ENCODE results near the gene HCN3.
A peak's percentile ranks its signal among the peaks of the same experiment; 100 is the strongest.

Gene HCN3

GRCh38 chr1:155254228-155254713, 23.0 kb upstream of the HCN3 start (continued):
- TF ChIP-seq REST (tag by site-specific recombination; IDR thresholded peaks at IDR 0.05) = no peak
- no peak for TF ChIP-seq ZNF416 (tag by site-specific recombination; IDR thresholded peaks at IDR 0.05)
- TF ChIP-seq ZBTB17 (tag by site-specific recombination; IDR thresholded peaks at IDR 0.05) = peak; percentile 7; the same call in 1 of the 2 replicates
- peak; percentile 87 for TF ChIP-seq KLF1 (tag by site-specific recombination; IDR thresholded peaks at IDR 0.05)
- no peak for TF ChIP-seq ZBTB48 (tag by site-specific recombination; IDR thresholded peaks at IDR 0.05)
- TF ChIP-seq ZNF266 (tag by site-specific recombination; IDR thresholded peaks at IDR 0.05; ENCODE audit: low read depth) = no peak
- TF ChIP-seq YY1 (tag by site-specific recombination; IDR thresholded peaks at IDR 0.05) = no peak
- no peak for TF ChIP-seq ZSCAN4 (tag by site-specific recombination; IDR thresholded peaks at IDR 0.05)

- Histone ChIP-seq H3K4me1 (ENCODE audit: control insufficient read depth, insufficient read depth, low read length) (no peaks in the 10 kb centered on the region), H3K9me3 (ENCODE audit: control insufficient read depth, insufficient read depth, low read depth, low read length) (no peaks in the 10 kb centered on the region), H3K27ac (ENCODE audit: extremely low read depth, low read depth, low read length) (peak overlapping the region; percentile 72; the same call in 1 of the 2 replicates), H3K4me3 (ENCODE audit: low read depth, low read length) (peak overlapping the region; percentile 73), H3K36me3 (ENCODE audit: control insufficient read depth in 2 of 2, insufficient read depth in 1 of 2, low read length in 2 of 2) (peaks cover 2 to 57% of the 10 kb centered on the region in 2 experiments; a peak in 2 of 3 replicates)
- POLR2A ChIA-PET = interaction anchor here (0.8 to 3.7 kb wide), 6 partner anchors 11 to 69 kb away, joined by 3 to 28 read pairs (median 6); partner anchors contain the start of genes CLK2 and FDPS
- CTCF ChIA-PET = interaction anchor here (0.6 to 0.7 kb wide), 3 partner anchors 12 to 316 kb away, joined by 3 to 4 read pairs (median 3); no protein-coding TSS in a partner anchor
- TF ChIP-seq PRDM10 (tag by site-specific recombination; IDR thresholded peaks at IDR 0.05) = peak; percentile 37
- TF ChIP-seq PATZ1 (tag by site-specific recombination; IDR thresholded peaks at IDR 0.05) = peak; percentile 56
- TF ChIP-seq TRIM28 (IDR thresholded peaks at IDR 0.05; ENCODE audit: borderline replicate concordance, low read length) = no peak
- no peak for TF ChIP-seq ZNF121 (tag by site-specific recombination; IDR thresholded peaks at IDR 0.05)
- no peak for TF ChIP-seq FEZF1 (tag by site-specific recombination; IDR thresholded peaks at IDR 0.05)
- TF ChIP-seq ZNF555 (tag by site-specific recombination; conservative IDR thresholded peaks at IDR 0.05) = no peak
- TF ChIP-seq ZNF366 (tag by site-specific recombination; conservative IDR thresholded peaks at IDR 0.05) = no peak
- peak; percentile 46; the same call in 1 of the 2 replicates for TF ChIP-seq ZNF600 (tag by site-specific recombination; IDR thresholded peaks at IDR 0.05)
- peak; percentile 75; the same call in 1 of the 2 replicates for TF ChIP-seq ZNF335 (tag by site-specific recombination; conservative IDR thresholded peaks at IDR 0.05)
- TF ChIP-seq ZBTB49 (tag by site-specific recombination; IDR thresholded peaks at IDR 0.05; ENCODE audit: low read depth) = no peak
- TF ChIP-seq KLF8 (tag by site-specific recombination; IDR thresholded peaks at IDR 0.05) = no peak
- peak; percentile 42; the same call in 1 of the 2 replicates for TF ChIP-seq ZFP69B (tag by site-specific recombination; IDR thresholded peaks at IDR 0.05)
- no peak for TF ChIP-seq EGR2 (tag by site-specific recombination; IDR thresholded peaks at IDR 0.05; ENCODE audit: low read depth)
- peak; percentile 82 for TF ChIP-seq GLIS1 (tag by site-specific recombination; IDR thresholded peaks at IDR 0.05)
These were observed 22.5 kb upstream of the HCN3 start for GRCh38 chr1:155254714-155255242.

All from HEK293 (cell line).